Osteoblast (primary cell): Measurements from ENCODE around the gene GNB4. TPM values are rescaled to one million over a fixed set of nuclear protein-coding genes. Genes with fewer than 3 reads are reported as not detected.

Experiments used
- DNase-seq: peaks from one replicate; pipeline ENCODE4 v3.0.0; 2011; ENCODE audit warnings: low spot score, mixed read lengths; ENCODE audit not compliant: insufficient read length; ENCODE audit errors: missing footprints
- H2AFZ ChIP-seq: 2 replicates; pipeline ENCODE4 v1.6.0; 2011; ENCODE audit warnings: mild to moderate bottlenecking, low read length
- H3K27ac ChIP-seq: 2 replicates; pipeline ENCODE4 v1.5.1; 2011; ENCODE audit warnings: mild to moderate bottlenecking, low read depth, low read length, moderate library complexity
- H3K27me3 ChIP-seq: 2 replicates; pipeline ENCODE4 v1.6.0; 2012; ENCODE audit warnings: mild to moderate bottlenecking, control low read depth, inconsistent platforms, low read length, moderate library complexity; ENCODE audit not compliant: insufficient read depth
- H3K36me3 ChIP-seq: 2 replicates; pipeline ENCODE4 v1.5.1; 2011; ENCODE audit warnings: mild to moderate bottlenecking, low read length, control low read depth, moderate library complexity; ENCODE audit not compliant: insufficient read depth
- H3K4me1 ChIP-seq: 2 replicates; pipeline ENCODE4 v1.5.1; 2011; ENCODE audit warnings: mild to moderate bottlenecking, low read length, control low read depth, moderate library complexity; ENCODE audit not compliant: insufficient read depth
- H3K4me2 ChIP-seq: 2 replicates; pipeline ENCODE4 v1.6.0; 2011; ENCODE audit warnings: mild to moderate bottlenecking, low read length; ENCODE audit not compliant: insufficient read depth
- H3K4me3 ChIP-seq: fragments of 200-600 bp; sonication (generic); 3 replicates; pipeline ENCODE4 v1.5.1; 2012; ENCODE audit warnings: mild to moderate bottlenecking, low read length, inconsistent platforms; ENCODE audit not compliant: insufficient read depth
- H3K79me2 ChIP-seq: 2 replicates; pipeline ENCODE4 v1.6.0; 2012; ENCODE audit warnings: mild to moderate bottlenecking, low read length, control low read depth, inconsistent platforms; ENCODE audit not compliant: insufficient read depth
- H3K9me3 ChIP-seq: 2 replicates; pipeline ENCODE4 v1.5.1; 2011; ENCODE audit warnings: low read depth, low read length, control low read depth
- H4K20me1 ChIP-seq: 2 replicates; pipeline ENCODE4 v1.6.0; 2012; ENCODE audit warnings: mild to moderate bottlenecking, low read length, control low read depth; ENCODE audit not compliant: insufficient read depth
- CTCF ChIP-seq: IDR thresholded peaks from 2 replicates; pipeline ENCODE4 v1.5.1; 2011; ENCODE audit warnings: mild to moderate bottlenecking, low read depth, low read length, moderate library complexity; ENCODE audit errors: extremely low read depth
- total RNA-seq: library from RNA; depleted of rRNA; stranded (reverse); fragments of >200 nt; gene quantifications from 2 replicates; pipeline ENCODE4 v1.2.3, GENCODE V29; 2012

Gene GNB4
- total RNA-seq, 1 donor, result 92.3 TPM

DNA sequence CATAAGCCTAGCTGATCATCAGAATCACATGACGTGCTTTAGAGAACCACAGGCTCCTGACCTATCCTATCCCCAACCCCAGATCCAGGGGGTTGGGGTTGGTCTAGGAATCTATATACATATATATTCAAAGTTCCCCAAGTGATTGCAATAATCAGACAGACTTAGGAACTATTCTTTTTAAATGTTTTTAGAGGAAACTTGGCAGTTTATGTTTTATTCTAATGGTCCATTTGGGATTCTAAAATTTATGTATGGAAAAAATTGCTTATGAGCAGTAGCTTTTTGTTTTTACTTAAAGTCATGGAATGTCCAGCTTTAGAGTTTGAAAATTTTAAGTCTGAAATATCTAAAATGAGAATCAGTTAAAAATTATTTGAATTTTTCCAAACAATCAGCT, 81.6 kb downstream of the GNB4 start:
- TF ChIP-seq CTCF, result no peak
- Histone ChIP-seq H3K27ac (no peak overlapping the region), H3K4me3 (no peak overlapping the region), H3K4me2 (no peak overlapping the region), H3K4me1 (no peaks in the 10 kb centered on the region), H3K9me3 (no peaks in the 10 kb centered on the region), H3K27me3 (no peaks in the 10 kb centered on the region), H3K79me2 (no peaks in the 10 kb centered on the region), H2AFZ (no peak overlapping the region), H4K20me1 (no peaks in the 10 kb centered on the region), H3K36me3 (peaks cover 34% of the 10 kb centered on the region)
- DNase-seq, result peak; percentile 61

GRCh38 chr3:179363332-179363731, 87.9 kb downstream of the GNB4 start:
- H3K27ac ChIP-seq, result no peak overlapping the region
- H2AFZ ChIP-seq, result no peak overlapping the region
- H3K4me3 ChIP-seq, result no peak overlapping the region
- H3K36me3 ChIP-seq, result peaks cover 54% of the 10 kb centered on the region
- H3K79me2 ChIP-seq, result no peaks in the 10 kb centered on the region
- no peaks in the 10 kb centered on the region for H3K4me1 ChIP-seq
- H3K4me2 ChIP-seq, result no peak overlapping the region
- H3K27me3 ChIP-seq, result no peaks in the 10 kb centered on the region
- DNase-seq, result no peak
- no peaks in the 10 kb centered on the region for H3K9me3 ChIP-seq
- H4K20me1 ChIP-seq, result no peaks in the 10 kb centered on the region
- no peak for TF ChIP-seq CTCF

DNA sequence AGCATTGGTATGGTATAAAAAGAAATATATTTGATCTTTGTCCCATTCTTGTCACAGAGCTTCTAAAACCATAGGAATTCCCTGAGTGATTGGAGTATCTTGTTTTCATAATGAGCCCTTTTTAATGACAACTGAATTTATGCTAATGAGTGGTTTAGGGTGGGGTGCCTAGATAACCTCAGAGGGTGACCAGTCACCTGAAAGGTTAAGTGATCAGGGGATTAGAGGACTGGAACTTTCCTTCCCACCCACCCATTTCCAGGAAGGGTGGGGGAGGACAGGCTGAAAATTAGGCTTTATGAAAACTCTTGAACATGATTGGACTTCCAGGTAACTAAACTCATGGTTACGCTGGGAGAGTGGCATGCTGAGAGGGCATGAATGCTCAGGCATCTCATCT, 95.3 kb downstream of the GNB4 start:
- Histone ChIP-seq H2AFZ (no peak overlapping the region), H3K4me2 (no peak overlapping the region), H3K27ac (no peak overlapping the region), H3K36me3 (peaks cover 39% of the 10 kb centered on the region), H3K4me1 (no peaks in the 10 kb centered on the region), H3K4me3 (no peak overlapping the region), H3K27me3 (no peaks in the 10 kb centered on the region), H4K20me1 (no peaks in the 10 kb centered on the region), H3K9me3 (no peaks in the 10 kb centered on the region), H3K79me2 (peaks cover 25% of the 10 kb centered on the region)
- no peak for TF ChIP-seq CTCF
- DNase-seq, result no peak

DNA sequence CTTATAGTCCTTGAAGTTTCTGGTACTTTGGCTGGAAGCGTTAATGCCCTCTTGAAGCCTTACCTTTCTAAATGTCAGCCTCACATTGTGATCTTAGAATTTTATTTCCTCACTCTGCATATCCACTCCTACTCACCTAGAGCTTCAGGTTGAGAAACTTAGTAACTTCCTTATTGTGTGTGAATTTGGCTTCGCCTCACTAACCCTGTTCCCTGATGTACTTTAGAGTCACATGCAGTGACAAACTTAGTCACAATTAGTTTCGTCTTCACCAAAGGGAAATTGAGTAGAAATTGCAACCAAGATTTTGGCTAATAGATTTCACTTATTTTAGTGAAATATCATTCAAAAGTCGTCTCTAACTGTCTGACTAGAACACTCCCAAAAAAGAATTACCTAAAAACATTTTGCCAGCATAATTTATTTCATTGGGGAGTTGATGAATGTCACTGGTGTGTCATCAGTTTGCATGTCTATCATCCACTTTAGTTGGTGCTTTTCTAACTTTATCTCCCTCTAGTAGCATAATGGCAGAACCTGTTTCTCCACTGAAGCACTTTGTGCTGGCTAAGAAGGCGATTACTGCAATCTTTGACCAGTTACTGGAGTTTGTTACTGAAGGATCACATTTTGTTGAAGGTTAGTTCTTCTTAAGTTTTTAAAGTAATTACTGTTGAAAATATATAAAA, 102.8 kb downstream of the GNB4 start:
- no peaks in the 10 kb centered on the region for H4K20me1 ChIP-seq
- peaks cover 24% of the 10 kb centered on the region for H3K36me3 ChIP-seq
- TF ChIP-seq CTCF, result no peak
- peaks cover 37% of the 10 kb centered on the region for H3K79me2 ChIP-seq
- H3K4me2 ChIP-seq, result peak overlapping the region; percentile 87
- peak; percentile 31 for DNase-seq
- H3K4me1 ChIP-seq, result peaks cover 16% of the 10 kb centered on the region
- H3K27me3 ChIP-seq, result no peaks in the 10 kb centered on the region
- H2AFZ ChIP-seq, result peak overlapping the region; percentile 99
- H3K9me3 ChIP-seq, result no peaks in the 10 kb centered on the region
- H3K4me3 ChIP-seq, result peak overlapping the region; percentile 99
- peak overlapping the region; percentile 72 for H3K27ac ChIP-seq
